Pons (tissue), 1 donor: ENCODE results near the gene DGCR6L.
"Not testable (repeated sequence)": the region's sequence is repeated elsewhere in the genome, so short reads cannot be mapped to it uniquely, and the experiment has no call there.

Source experiments
- DNase-seq: peaks from one replicate; pipeline ENCODE4 v3.0.0-alpha.2; 2016; ENCODE audit warnings: low spot score

The DGCR6L gene

DNA sequence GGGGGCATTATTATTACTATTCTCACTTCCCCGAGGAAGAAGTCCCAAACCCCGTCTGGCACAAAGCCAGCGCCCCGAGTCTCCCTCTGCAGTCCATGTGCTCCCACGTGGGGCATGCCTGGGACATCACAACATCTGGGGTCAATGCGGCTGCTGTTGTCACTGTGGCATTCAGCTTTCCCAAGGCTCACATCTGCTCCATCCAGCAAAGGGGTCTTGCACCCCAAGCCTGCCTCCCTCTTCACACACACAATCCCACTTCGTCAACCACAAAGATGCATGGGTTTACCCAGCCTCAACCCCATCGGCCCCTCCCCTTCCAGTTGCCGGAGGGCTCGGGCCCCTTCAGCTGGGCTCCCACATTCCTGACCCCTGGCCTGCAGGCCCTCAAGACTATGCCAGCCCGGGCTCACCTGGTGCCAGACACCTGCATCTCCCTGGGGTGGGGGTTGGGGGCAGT, 28.2 kb downstream of the DGCR6L start:
- DNase-seq, result no peak

DNA sequence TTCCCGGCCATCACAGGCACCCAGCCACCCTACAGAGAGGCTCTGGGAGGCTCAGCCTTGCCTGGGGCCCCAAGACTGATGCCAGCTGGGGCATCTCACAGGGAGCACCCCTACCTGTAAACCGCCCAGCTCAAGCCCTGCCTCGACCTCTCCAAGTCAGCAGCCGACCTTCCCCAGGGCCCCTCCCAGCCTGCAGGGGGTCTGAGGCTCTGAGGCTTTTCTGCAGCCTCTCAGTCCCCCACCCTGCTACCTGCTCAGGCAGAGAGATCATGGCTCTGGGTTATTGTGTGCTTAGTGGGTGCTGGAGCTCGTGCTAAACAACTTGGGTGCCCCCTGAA, 28.6 kb downstream of the DGCR6L start:
- no peak for DNase-seq

GRCh38 chr22:20290578-20291248, 29.1 kb downstream of the DGCR6L start:
- DNase-seq, result no peak

DNA sequence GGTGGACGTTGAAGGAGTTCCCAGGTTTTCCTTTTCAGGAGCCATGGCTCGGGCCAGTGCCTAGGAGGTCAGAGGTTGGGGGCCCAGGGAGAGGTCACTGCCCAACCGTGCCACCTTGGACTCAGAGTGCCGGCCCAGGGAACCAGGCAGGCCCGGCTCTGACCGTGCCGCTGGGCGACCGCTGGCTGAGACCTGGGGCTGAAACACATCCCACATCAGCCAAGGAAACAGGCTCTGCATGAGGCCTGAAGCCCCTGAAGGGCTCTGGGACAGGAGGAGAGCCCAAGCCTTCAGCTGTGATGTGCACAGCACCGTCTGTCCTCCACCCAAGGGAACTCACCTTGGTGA, 29.8 kb downstream of the DGCR6L start:
- no peak for DNase-seq

DNA sequence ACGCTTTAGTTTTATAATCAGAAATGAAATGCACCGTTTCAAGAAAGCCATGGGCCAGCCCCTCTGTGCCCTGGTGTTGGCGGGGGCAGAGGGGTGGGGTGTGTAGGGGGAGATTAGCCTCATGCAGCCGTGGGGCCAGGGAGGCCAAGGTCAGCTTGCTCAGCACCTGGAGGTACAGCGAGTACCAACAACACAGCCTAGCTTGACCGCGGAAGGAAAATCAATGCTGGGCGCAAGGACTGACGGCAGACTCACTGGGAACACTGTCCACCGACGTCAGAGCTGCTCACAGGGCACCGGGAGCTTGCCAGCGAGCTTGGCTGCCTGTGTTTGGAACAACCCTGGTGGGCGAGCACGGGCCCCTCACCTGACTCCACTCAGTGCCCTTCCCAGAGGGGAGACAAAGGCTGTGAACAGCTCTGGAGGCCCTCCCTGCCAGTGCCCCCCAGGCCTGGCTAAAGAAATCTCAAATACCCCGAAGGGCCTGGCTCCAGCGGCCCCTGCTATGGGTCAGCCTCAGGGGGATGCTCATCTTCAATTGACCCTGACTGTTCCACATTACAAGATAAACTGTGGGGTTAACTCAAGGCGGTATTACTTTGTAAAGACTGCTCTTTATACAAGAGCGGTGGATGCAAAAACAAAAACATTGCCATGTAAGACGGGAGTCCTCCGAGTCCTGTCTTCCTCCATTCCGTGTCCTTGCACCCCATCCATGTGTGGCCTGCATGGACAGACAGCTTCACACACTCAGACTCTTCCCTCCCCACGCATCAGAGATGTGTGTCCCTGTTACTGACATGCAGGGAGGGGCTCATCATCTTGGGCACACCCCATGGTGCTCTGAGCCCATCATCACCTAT, 30.4 kb downstream of the DGCR6L start:
- not testable (repeated sequence) for DNase-seq

DNA sequence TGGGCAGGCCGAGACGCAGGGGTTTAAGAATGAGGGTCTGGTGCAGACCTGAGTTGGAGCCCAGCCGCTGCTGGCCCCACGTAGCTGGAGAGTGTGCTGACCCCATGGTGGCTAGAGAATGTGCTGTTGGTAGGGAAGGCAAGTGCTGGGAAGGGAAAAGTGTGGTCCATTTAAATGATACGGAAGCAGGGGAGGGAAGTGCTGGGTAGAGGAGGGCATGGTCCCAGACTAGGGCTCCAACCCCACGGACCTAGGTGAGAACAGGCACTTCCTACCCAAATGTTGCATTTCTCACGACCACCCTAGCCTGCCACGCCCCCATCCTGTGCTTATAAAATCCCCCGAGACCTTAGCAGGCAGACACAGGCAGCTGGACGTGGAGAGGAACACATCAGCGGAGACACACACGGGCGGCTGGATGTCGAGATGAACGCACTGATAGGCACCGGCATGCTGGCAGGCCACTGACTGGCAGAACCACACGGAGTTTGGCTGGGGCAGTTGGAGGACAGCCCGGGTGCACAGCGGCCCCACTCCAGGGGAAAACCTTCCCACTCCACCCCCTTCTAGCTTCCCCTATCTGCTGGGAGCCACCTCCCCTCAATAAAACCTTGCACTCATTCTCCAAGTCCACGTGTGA, 33.0 kb downstream of the DGCR6L start:
- not testable (repeated sequence) for DNase-seq

GRCh38 chr22:20286312-20286660, 33.6 kb downstream of the DGCR6L start:
- not testable (repeated sequence) for DNase-seq

GRCh38 chr22:20285473-20286311, 34.2 kb downstream of the DGCR6L start:
- DNase-seq, result not testable (repeated sequence)

DNA sequence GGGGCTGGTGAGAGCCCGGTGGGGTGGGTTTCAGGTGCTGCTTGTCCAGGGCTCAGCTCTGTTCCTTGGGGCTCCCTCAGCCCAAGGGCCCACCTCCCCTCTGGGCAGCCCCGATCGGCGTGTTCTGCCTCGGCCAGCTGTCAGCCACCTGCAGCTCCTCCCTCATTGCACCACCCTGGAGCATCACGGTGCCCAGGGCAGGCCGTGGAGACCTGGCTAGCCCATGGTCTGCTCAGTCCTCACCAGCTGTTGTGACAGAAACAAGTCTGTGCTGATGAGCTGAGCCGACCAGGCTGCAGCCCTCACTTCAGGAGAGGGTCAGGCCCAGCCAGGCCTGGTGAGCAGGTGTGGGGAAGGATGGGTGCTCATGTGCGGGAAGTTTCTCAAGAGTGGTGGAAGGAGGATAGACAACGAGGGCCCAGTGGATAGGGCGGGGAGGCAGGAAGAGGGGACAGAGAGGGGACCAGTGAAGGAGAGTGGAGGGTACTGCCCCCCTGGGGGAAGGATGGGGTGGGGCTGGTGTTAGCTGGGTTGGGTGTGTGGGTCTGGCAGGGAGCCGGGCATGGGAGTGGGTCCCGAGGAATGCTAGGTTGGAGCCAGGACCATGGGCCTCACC, 35.3 kb downstream of the DGCR6L start:
- no peak for DNase-seq

DNA sequence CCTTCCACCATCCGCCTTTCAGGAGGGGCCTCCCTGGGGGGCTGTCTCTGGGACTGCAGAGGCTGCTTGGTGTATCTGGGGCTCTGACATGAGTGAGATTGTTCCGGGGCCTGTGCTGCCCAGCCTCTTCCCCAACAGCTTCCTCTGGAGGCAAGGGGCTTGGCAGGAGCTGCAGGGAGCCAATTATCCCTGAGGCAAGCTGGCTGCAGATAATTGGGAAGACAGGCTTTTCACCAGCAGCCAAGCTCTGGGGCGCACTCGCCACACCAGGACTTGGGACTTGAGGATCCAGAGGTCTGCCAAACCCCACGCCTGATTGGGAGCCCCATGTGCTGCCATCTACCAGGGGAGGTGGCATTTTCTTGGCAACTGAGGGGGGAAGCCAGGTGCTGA, 36.2 kb downstream of the DGCR6L start:
- DNase-seq, result no peak

DNA sequence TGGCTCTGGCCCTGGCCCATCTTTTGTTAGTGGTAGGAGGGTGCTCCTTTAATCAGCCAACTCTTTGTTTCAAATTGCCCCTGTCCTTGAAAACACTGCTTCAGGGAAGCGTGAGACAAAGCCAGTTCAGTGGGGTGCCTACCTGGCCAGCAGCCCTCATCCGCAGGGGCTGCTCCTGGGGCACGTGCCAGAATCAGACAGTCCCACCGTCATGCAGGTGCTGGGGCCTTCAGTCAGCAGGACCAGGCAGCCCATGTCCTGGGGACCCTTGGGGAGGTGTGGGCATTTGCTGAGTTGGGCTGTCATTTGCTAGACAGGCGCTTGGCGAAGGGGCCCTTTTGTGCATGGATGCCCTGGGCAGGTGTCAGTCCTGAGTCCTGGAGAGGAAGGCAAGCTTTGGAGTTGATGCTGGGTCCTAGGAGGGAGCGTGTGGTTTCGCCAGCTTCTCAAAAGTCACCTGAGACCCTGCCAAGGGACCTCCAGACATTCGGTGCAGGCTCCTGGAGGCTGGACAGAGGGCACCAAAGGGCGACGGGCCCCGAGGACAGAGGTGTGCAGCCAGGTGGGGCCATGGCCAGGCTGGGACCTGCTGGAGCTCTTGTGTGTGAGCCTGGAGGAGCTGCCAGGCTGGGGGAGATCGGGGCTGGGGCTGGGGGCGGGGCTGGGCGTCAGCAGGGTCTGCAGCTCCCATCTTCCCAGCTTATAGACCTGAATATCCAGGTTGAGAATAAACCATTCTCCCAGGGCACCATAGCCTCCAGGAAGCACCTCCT, 36.8 kb downstream of the DGCR6L start:
- DNase-seq, result no peak

DNA sequence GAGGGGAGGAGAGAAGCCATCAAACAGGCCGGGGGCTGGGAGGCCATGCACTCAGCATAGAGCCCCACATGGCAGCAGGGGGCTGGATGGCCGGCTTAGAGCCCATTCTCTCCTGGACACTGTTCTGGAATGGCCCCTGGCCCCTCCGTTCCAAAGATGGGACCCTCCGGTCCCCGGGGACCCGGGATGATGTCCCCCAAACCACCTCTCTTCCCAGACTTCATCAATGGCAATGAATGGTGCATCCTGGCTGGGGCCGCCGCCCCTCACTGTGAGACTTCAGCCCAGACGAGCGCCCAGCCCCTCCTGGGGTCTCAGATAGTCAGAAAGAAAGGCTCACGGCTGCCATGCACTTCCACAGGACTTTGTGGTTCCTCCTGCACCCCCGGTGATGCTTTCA, 38.0 kb downstream of the DGCR6L start:
- no peak for DNase-seq

GRCh38 chr22:20281473-20281872, 38.4 kb downstream of the DGCR6L start:
- DNase-seq, result not testable (repeated sequence)

DNA sequence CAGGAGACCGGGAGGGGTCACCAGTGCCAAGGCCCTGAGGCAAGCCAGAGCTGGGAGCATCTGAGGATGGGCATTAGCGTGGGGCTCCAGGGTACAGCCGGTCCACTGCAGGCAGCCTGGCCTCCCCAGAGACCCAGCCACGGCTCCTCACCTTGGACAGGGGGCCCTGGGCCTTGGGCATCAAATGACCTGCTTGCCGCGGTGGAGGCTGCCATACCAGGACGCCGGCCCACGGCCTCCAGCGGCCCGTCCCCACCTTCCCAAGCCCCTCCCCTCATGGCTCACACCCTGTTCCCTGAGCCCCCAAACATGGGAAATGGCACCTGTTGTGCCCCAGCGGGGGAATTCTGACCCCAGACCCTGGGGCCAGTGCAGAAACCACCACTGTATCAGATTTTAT, 39.0 kb downstream of the DGCR6L start:
- DNase-seq, result no peak

GRCh38 chr22:20280163-20280562, 39.7 kb downstream of the DGCR6L start:
- DNase-seq, result not testable (repeated sequence)

DNA sequence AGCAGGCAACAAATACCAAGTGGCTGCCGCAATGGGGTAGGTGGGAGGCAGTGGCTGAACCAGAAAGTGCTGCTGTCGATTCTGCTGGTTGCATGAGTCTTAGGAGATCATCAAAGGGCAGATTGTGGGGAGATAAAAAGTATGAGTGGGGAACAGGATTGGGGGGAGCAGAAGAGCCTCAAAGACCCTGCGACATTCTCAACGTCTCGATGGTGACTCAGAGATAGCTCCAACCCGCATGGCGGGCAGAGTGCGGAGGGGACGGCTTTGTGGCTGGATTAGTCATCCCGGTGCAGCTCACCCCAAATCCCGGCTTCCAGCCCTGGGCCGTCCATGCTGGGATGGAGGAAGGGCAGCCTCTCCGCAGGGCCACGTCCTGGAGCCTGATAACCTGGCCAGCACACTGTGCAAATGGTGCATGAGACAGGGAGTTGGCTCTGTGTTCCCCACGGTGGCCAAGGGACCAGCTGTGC, 40.2 kb downstream of the DGCR6L start:
- DNase-seq, result no peak

- not testable (repeated sequence) for DNase-seq
Observed at GRCh38 chr22:20278726-20279490, 41.0 kb downstream of the DGCR6L start.

- DNase-seq, result not testable (repeated sequence)
Observed at GRCh38 chr22:20277936-20278635, 41.8 kb downstream of the DGCR6L start.

DNA sequence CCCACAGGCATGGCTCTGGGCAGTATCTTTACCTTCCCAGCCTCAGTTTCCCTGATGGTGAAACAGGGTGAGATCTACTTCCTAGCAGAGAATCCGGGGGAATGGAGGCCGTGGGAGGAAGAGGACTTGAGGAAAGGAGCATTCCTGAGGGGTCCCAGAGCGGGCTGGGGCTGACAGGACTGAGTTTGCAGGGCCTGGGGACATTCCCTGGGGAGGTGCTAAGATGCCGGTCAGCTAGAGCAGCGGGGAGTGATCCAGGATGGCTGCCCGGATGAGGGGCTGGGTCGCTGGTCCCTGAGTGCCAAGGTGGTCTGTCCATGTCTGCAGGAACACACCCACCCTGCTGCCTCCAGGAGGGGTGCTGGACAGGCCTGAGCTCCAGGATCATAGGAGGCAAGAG, 43.4 kb downstream of the DGCR6L start:
- DNase-seq, result no peak
